Right kidney (tissue), 1 donor: ENCODE results near the gene NPEPL1.

ENCODE experiments used
- DNase-seq: peaks from one replicate; pipeline ENCODE4 v3.0.0-alpha.2; 2016

The NPEPL1 gene

GRCh38 chr20:58657262-58657661 lies 35.3 kb upstream of the NPEPL1 start:
- no peak for DNase-seq

GRCh38 chr20:58657986-58658385 lies 34.6 kb upstream of the NPEPL1 start:
- DNase-seq, result no peak

- DNase-seq, result no peak
These were observed 33.8 kb upstream of the NPEPL1 start for GRCh38 chr20:58658760-58659159.

- DNase-seq, result no peak
These were observed 32.8 kb upstream of the NPEPL1 start for GRCh38 chr20:58659841-58660240.

- DNase-seq, result no peak
These were observed 31.6 kb upstream of the NPEPL1 start for GRCh38 chr20:58660855-58661597.

GRCh38 chr20:58661598-58662473 lies 30.8 kb upstream of the NPEPL1 start:
- no peak for DNase-seq

GRCh38 chr20:58664331-58664730 lies 28.3 kb upstream of the NPEPL1 start:
- DNase-seq, result no peak

GRCh38 chr20:58664883-58665282 lies 27.7 kb upstream of the NPEPL1 start:
- no peak for DNase-seq

GRCh38 chr20:58665606-58666005 lies 27.0 kb upstream of the NPEPL1 start:
- no peak for DNase-seq

- DNase-seq, result no peak
These were observed 25.9 kb upstream of the NPEPL1 start for GRCh38 chr20:58666702-58667101.

- no peak for DNase-seq
These were observed 24.6 kb upstream of the NPEPL1 start for GRCh38 chr20:58667975-58668374.

GRCh38 chr20:58668901-58669286 lies 23.7 kb upstream of the NPEPL1 start:
- no peak for DNase-seq

- no peak for DNase-seq
These were observed 23.2 kb upstream of the NPEPL1 start for GRCh38 chr20:58669287-58670006.

GRCh38 chr20:58670102-58670501 lies 22.5 kb upstream of the NPEPL1 start:
- DNase-seq, result no peak

GRCh38 chr20:58670659-58671058 lies 21.9 kb upstream of the NPEPL1 start:
- DNase-seq, result no peak

- no peak for DNase-seq
These were observed 19.5 kb upstream of the NPEPL1 start for GRCh38 chr20:58673119-58673518.

GRCh38 chr20:58675146-58675584 lies 17.4 kb upstream of the NPEPL1 start:
- DNase-seq, result no peak

GRCh38 chr20:58675641-58676040 lies 17.0 kb upstream of the NPEPL1 start:
- no peak for DNase-seq

GRCh38 chr20:58676161-58676560 lies 16.4 kb upstream of the NPEPL1 start:
- DNase-seq, result no peak

- DNase-seq, result no peak
These were observed 15.5 kb upstream of the NPEPL1 start for GRCh38 chr20:58677079-58677604.

GRCh38 chr20:58677808-58678207 lies 14.8 kb upstream of the NPEPL1 start:
- no peak for DNase-seq

GRCh38 chr20:58678806-58679205 lies 13.8 kb upstream of the NPEPL1 start:
- no peak for DNase-seq
